ENCODE data around the gene WSCD2.

The WSCD2 gene

DNA sequence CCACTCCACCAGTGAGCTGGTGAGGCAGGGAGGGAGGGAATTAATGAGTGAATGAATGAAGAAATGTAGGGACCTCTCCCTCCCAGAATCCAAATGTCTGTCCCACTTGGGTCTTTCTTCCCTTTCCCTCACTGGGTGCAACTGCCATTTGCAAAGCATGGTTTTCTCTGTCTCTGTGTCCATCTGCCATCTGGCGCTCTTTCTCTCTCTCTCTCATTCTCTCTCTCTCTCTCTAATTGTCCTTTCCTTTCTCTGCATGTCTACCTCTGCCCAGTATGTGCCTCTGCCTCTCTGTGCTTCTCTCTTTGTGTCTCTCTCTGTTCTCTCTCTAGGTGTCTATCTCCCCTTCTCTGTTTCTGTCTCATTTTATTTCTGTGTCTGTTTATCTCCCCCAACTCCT is 107.3 kb downstream of the WSCD2 start:
- DNase-seq (ENCODE audit: low spot score): no peak

DNA sequence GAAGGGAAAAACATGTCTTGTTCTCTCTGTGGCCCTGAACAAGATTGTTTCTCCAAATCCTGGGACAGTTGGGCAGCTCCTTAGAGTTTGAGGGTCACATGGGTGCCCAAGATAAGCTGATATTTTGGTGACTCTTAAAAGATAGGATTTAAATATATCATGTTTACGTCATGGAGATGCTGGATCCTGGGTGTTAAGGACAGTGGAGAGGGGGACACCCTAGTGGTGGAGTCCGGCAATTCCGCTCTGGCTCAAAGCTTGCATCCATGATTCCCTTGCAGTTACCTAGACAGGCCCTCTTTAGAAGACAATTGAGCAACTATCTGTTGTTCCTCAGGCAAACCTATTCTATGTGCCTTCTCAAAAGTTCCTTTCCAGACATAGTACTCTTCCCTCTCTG is 108.2 kb downstream of the WSCD2 start:
- no peak for DNase-seq (ENCODE audit: low spot score)

DNA sequence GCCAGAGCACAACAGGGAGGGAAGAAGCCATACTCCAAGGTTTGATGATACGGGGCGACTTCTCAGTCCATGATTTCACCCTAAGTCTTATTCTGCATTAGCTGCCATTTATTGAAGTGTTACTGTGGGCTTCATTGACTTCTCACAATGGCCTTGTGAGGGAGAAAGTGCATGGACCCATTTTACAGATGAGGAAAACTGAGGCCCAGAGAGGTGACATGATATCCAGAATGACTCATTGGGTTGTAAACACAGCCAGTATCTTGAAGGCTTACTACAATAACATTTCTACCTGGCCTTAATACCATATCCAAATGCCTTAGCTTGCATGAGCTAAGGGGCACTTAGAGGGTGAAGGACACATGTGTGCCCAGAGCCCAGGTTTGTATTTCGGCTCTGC is 109.4 kb downstream of the WSCD2 start:
- DNase-seq (ENCODE audit: low spot score): no peak

DNA sequence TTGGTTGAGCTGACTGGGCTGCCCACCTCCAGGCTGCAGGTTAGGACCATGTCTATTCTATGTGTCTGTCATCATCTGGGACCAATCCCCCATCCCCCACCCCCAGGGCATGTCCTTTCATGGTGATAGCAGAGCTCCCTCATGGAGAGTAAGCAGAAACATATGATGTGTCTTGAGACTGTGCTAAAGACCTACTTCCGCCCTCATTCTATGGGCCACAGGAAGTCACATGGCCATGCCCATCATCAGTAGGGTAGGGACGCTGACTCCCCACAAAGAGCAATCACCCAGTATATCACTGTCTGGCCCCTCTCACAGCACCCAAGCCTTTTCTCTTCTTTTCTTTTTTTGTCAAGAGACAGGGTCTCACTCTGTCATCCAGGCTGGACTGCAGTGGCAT is 110.3 kb downstream of the WSCD2 start:
- DNase-seq (ENCODE audit: low spot score): no peak

GRCh38 chr12:108240027-108240785 is 111.1 kb downstream of the WSCD2 start:
- no peak for DNase-seq (ENCODE audit: low spot score)

DNA sequence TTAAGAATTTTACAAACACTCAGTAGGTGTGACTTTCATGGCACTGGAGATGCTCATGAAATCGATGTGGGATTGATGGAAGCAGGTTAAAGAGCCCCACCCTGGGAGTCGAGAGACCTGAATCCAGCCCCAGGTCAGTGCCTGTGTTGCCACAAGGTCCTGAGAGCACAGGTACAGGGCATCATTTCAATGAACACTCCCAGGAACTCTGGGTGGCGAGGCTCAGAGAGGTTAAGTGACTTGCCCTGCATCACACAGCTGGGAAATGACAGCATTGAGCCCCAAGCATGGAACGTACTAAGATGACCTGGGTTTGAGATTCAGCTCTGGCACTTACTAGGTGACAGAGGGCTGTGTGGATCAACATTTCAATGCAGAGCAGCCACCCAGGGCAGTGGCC is 111.8 kb downstream of the WSCD2 start:
- no peak for DNase-seq (ENCODE audit: low spot score)

- DNase-seq (ENCODE audit: low spot score): no peak
These were observed 113.1 kb downstream of the WSCD2 start for GRCh38 chr12:108241986-108242703.

DNA sequence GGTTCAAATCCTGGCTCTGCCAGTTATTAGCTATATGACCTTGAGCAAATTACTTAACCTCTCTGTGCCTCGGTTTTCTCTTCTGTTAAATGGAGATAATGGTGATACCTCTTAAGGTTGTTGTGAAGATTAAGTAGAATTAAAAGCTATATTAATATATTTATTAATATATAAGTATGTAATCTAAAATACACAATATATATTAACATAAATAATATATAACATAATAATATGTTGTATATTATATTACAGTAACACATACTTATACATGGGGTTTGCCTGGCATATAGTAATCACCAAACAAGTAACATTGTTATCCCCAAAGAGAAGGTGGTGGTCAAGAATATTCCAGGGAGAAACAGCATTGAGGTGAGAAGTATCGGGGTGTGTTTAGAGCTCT is 118.0 kb downstream of the WSCD2 start:
- DNase-seq (ENCODE audit: low spot score): no peak

DNA sequence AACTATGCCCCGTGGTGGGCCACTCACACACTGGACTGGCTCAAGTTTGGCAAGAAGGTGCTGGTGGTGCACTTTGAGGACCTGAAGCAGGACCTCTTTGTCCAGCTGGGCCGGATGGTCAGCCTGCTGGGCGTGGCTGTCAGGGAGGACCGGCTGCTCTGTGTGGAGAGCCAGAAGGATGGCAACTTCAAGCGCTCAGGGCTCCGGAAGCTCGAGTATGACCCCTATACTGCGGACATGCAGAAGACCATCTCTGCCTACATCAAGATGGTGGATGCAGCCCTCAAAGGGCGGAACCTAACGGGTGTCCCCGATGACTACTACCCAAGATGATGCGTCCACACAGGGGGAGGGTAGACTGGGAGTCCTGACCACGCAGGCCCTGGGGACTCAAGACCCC is 118.9 kb downstream of the WSCD2 start:
- no peak for DNase-seq (ENCODE audit: low spot score)

GRCh38 chr12:108252523-108252922 is 123.4 kb downstream of the WSCD2 start:
- no peak for DNase-seq (ENCODE audit: low spot score)

DNA sequence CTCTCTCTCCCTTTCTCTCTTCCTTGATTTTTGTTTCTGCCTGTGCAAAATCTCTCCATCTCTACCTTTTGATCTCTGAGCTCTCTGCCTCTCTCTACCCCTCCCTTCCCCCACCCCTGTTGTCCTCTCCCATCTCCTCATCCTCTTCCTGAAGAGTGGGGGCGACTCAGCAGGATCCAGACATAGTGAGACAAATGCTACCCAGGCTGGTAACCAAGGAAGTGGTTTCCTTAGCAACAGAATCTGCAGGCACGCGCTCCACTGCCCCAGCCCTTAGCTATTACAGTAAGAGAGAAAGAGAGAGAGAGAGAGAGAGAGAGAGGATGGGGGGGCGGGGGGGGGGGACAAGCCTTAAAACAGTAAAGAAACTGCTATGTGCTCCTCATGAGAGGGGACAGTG is 124.5 kb downstream of the WSCD2 start:
- no peak for DNase-seq (ENCODE audit: low spot score)

- no peak for DNase-seq (ENCODE audit: low spot score)
These were observed 124.9 kb downstream of the WSCD2 start for GRCh38 chr12:108254030-108254429.

DNA sequence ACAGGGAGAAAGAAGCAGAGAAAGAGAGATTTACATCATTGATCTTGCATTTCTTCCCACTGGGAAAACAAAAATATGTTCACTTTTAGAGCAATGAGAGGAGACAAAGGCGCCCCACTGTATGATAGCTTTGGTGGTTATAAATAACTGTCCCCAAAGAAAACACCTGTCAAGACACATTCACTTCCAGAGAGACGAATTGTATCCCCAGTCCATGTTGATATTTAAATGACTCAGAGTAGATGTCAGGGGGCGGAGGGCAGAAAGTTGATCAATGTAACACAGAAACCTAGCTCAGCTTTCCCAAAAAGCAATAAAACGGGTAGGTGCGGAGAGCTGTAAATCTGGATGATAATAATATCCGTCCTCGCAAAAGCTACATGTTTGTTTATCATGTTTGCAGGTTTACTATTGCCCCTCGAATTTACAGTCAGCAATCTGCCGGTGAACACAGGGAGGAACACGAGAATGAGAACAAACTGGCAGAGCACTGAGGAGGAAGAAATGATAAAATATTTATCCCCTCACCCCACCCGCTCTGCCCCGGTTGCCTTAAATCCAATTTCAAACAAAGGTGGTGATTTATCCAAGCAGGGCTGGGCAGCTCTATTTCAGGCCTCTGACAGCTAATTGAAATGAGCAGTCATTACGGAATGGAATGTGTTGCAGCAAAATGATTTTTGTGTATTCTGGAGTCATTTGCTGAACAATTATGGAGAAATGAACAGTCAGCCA is 125.6 kb downstream of the WSCD2 start:
- DNase-seq (ENCODE audit: low spot score): no peak

GRCh38 chr12:108255252-108255602 is 126.1 kb downstream of the WSCD2 start:
- DNase-seq (ENCODE audit: low spot score): no peak

DNA sequence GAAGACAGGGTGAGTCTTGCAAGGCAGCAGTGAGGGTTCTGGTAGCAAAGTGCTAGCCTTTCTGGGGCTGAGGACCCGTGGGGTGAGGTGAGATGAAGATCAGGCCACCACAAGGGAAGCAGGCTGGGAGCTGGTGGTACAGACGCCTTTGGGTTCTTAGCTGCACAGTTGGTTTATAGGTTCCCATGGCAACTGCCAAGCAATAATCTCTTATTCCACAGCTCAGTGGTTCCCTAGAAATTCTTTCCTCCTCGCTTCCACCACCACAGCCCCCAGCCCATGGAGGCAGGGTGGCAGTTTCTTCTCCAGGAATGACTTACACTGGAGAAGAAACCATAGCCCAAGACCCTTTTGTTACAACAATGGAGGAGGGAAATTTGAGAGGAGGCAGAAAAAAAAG is 127.9 kb downstream of the WSCD2 start:
- no peak for DNase-seq (ENCODE audit: low spot score)

GRCh38 chr12:108257610-108258106 is 128.6 kb downstream of the WSCD2 start:
- DNase-seq (ENCODE audit: low spot score): no peak

DNA sequence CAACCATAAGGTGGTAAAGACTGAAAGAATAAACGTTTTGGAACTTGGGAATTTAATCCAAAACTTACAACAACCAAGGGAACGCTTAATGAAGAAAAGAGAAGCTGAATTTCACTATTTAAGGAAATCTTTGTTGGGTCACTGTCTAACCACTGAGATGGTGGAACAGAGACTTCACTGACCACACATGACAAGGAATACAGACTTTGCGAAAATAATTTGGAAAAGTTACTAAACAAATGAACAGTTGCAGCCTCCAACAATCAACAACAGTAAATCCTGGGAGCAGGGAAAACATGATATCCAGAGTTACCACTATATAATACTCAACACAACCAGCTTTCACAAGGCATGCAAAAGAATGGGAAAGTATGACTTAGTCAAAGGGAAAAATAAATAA is 131.0 kb downstream of the WSCD2 start:
- no peak for DNase-seq (ENCODE audit: low spot score)

- DNase-seq (ENCODE audit: low spot score): no peak
These were observed 131.9 kb downstream of the WSCD2 start for GRCh38 chr12:108260969-108261368.

DNA sequence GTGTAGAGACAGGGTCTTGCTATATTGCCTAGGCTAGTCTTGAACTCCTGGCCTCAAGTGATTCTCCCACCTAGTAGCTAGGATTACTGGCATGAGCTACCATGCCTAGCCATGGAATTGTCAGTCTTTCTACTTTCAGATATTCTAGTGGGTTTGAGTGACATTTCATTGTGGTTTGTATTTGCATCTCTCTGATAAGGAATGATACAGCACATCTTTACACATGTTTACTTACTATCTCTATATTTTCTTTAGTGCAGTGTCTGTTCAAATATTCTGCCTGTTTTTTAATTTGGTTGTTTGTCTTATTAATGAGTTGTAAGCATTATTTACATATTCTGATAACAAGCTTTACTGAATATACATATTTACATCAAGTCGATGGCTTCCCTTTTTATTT is 136.4 kb downstream of the WSCD2 start:
- no peak for DNase-seq (ENCODE audit: low spot score)

GRCh38 chr12:108266131-108266530 is 137.0 kb downstream of the WSCD2 start:
- DNase-seq (ENCODE audit: low spot score): no peak

DNA sequence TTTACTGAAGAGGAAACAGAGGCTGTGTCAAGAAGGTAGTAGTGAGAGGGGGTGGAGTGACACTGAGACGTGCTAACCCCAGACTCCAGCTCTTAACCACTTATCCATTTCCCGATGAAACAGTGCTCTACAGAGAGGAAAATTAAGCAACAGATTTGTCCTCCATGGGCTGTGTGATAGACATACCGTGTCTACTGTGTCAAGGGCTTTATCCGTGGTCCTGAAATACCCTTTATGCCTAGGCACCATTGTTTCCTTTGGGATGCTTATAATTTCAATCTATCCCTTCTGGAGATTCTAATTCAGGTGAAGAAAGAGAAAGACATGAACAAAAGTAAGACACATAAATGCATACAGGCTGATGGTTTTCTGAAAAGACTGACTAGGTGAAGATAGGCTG is 138.4 kb downstream of the WSCD2 start:
- DNase-seq (ENCODE audit: low spot score): no peak

DNA sequence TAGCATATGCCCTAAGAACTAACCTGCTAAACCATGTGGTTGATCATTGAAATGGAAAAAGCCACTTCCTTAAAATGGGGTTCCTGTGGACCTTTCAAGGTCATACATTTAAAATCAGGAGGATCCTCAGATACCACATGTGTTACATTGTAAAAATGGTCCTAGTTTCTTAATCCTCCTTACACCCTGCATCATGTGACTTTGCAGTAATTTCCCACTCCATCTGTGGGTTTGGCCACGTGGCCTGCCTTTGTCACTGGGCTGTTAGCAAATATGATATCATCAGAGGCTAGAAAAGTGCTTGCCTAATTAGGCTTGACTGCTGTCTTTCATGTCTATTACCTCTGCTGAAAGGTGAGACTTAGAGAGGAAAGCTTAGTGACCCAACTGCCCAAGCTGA is 139.3 kb downstream of the WSCD2 start:
- DNase-seq (ENCODE audit: low spot score): no peak

DNA sequence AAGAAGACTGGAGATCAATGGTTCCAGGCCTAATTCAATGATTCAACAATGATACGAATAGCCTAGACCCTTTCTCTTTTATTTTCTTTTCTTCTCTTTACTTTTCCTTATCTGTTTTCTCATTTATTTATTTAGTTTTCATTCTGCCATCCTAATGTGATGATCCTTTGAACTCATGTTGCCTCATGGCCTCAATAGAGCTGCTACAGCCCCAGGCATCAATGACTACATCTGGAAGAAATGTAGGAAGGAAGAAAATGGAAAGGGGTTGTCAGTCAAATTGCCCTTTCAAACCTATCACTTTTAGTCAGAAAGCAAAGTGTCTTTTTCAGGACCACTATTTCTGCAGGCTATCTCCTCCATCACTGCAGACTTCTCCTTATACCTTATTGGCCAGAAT is 140.1 kb downstream of the WSCD2 start:
- no peak for DNase-seq (ENCODE audit: low spot score)

All from kidney capillary endothelial cell (primary cell).